Stimulated activated CD4-positive, alpha-beta T cell treated with anti-CD3 and anti-CD28 coated beads, Interleukin-1b, Interleukin-23, amount 100 ng/mL, for 24 hours (primary cell): ENCODE data around the gene RBBP5.

Experiments
- DNase-seq, 4 experiments: peaks; one replicate each; pipeline ENCODE4 v3.0.0-alpha.2; 2020; ENCODE audit warnings: low read depth in 4 of 4, low spot score in 1 of 4

The RBBP5 gene

DNA sequence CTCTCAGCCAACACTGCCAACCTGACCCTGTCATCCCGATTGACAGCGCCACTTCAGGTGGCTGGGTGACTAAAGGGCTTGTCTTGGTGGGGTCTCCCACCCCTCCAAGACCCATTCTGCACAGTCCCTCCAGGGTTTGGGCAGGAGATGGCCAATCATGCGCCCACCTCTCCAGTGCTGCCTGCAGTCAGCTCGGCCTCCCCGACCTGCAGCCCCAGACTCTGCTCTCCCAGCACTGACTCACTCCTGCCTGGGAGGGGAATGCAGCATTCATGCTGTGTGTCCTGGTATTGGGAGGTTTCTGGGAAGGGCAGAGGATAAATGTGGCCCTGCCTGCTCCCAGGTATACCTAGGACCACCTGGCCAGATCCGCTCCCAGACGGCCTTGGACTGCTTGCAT is 47.3 kb downstream of the RBBP5 start:
- DNase-seq = no peak

DNA sequence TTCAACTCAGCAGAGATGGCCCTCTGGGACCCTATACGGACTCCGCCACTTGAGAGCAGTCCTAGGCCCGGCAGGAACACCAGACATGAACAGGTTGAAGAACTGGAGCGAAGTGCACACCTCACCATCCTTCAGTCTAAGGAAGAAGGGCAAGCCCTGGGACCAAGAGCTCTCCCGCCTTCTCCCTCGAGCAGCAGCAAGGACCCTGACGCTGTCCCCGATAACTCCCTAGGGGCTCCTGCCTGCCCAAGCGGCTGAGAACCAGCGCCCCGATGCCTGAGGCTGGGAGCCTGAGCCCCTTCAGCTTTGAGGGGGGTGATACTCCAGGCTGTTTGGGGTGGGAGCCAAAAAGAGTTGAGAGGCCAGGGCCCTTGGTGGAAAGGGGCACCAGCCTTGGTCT is 47.7 kb downstream of the RBBP5 start:
- no peak for DNase-seq

DNA sequence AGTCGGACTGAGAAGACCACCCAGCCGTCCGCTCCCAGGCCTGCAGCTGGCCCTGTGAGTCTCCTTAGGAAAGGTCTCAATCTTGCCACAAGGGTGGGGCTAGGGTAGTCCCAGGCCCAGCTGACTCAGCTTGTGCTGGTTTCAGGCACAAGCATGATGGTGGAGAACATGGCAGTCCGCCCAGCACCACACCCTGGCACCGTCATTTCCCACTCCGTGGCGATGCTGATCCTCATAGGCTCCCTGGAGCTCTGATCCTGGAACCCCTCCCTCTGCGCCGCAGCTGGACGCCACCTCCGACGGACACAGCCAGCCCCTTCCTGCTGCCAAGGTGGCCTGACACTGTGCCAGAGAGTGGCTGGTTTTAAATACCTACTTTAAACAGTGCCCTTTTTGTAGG is 48.3 kb downstream of the RBBP5 start:
- no peak for DNase-seq

DNA sequence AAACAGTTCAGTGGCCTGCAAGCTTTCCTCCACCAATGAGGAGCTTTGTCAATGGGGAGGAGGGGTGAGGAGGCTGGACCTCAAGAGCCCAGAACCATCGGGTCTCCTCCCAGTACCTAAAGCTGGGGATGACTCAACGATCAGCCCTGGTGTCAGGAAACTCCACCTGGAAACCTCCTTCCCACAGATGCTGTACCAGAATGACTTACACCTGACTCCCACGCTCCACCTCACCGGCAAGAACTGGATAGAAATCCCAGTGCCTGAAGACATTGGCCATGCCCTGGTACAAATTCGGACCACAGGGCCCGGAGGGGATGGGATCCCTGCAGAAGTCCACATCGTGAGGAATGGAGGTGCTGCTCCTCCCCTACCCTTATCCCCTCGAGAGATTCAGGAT is 48.9 kb downstream of the RBBP5 start:
- no peak for DNase-seq

DNA sequence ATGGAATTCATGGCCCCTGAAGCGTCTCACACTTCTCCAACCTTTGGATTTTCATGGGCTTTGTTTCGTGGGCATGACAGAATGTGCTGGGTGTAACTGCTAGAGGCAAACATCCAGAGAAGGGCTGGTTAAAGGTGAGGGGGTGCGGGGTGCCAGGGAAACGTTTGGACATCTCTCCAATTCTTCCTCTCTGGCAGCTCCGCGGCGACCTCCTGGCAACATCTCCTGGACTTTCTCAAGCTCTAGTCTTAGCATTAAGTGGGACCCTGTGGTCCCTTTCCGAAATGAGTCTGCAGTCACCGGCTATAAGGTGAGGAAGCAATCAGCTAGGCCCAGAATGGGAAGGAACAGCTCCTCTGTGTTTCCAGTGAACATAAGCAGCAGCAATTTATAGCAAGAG is 49.5 kb downstream of the RBBP5 start:
- DNase-seq = no peak

DNA sequence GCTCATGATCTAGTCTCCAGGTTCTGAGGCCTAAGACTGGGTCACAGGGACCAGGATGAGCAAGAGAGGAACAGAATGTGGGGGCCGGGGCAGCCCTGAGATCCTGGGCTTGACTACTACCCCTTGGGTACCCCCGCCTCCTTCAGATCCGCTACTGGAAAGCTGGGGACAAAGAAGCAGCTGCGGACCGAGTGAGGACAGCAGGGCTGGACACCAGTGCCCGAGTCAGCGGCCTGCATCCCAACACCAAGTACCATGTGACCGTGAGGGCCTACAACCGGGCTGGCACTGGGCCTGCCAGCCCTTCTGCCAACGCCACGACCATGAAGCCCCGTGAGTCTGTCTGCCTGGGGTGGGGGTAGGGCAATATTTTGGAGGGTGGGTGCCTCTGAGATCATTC is 50.0 kb downstream of the RBBP5 start:
- DNase-seq = no peak

DNA sequence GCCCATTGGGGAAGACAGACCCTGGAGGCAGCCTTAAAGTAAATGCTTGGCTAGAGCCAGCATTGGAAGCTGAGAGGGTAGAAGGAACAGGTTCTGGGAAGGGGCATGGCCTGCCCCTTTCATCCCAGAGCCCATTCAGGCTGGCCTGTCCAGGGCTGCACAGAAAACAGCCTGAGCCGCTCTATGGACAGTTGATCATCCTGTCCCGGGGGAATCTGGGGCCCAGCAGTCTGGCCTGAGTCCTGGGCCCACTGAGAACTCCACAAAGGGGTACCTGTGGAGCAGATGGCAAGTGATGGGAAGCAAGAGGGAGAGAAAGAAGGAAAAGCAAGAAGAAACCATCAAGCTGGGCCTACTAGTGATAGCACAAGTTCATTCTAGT is 50.8 kb downstream of the RBBP5 start:
- DNase-seq = no peak

DNA sequence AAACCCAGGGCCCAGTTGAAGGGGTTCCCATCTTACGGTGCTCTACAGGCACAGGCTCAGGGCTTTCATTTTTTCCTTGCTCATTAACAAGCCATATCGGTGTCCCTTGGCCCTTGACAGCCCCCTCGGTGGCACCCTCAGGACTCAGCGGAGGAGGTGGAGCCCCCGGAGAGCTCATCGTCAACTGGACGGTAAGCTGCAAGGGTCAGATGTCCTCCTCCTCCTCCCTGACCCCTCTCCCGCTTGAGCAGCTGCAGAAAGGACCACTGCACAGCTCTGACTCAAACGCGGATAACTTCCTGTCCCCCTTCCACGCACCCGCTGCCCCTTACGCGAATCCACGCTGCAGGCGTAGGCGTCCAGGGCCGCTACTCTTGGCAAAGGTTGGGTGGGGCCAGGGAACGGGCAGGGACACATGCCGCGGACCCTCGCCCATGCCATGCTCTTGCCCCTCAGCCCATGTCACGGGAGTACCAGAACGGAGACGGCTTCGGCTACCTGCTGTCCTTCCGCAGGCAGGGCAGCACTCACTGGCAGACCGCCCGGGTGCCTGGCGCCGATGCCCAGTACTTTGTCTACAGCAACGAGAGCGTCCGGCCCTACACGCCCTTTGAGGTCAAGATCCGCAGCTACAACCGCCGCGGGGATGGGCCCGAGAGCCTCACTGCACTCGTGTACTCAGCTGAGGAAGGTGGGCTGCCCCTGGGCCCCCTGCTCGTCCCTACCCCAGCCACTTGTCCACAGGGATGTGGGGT is 52.2 kb downstream of the RBBP5 start:
- DNase-seq = no peak

DNA sequence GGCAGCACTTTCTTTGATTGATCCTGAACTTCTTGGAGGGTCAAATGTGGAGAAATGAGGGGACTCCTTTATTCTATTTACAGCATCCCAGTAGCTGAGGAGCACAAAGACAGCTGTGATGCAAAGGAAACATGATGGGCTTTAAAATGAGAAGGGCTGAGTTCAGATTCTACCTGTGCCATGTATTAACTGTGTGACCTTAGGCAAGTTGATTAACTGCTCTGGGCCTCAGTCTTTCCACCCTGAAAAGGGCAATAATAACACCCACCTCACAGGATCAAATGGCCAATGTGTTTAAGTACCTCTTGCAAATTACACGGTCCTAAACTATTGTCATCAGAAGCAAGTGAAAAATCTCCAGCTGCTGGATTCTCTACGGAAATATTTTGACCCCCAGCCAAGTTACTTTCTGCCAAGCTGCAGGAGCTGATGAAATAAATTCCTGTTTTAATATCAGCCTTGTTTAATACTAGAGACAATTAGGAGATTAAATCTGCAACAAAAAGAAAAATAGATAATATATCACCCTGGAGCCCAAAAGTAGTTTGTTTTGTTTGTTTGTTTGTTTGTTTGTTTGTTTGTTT is 53.2 kb downstream of the RBBP5 start:
- no peak for DNase-seq

DNA sequence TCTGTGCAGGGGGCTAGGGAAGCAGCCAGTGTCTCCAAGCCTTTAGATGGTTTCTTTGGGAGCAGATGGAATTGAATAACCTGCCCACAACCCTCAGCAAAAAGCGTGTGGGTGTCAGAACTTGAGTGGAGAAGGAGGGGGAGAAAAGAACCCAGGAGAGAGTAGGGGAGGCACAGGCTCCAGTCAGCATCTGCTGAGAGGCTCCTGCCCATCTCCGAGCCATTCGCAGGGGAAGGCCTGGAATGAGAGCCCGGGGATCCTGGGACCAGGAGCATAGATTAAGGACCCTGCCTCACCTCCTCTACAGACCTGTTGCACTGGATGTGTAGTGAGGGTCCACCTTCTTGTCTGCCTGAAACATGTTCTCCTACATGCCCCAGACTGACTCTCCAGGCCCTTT is 53.8 kb downstream of the RBBP5 start:
- no peak for DNase-seq

DNA sequence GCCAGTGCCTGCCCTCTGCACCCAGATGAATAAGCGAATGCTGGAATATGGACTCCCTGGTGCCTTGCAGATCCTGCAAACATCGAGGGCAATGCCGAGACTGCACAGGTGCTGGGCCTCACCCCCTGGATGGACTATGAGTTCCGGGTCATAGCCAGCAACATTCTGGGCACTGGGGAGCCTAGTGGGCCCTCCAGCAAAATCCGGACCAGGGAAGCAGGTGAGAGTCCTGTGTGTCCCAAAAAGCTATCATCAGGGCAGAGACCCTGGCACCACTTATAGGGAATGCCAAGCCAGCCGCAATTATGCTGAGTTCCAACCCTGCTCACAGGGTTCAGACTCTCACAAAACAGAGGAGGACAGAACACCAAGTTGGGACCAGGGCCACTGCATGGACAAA is 54.7 kb downstream of the RBBP5 start:
- no peak for DNase-seq

DNA sequence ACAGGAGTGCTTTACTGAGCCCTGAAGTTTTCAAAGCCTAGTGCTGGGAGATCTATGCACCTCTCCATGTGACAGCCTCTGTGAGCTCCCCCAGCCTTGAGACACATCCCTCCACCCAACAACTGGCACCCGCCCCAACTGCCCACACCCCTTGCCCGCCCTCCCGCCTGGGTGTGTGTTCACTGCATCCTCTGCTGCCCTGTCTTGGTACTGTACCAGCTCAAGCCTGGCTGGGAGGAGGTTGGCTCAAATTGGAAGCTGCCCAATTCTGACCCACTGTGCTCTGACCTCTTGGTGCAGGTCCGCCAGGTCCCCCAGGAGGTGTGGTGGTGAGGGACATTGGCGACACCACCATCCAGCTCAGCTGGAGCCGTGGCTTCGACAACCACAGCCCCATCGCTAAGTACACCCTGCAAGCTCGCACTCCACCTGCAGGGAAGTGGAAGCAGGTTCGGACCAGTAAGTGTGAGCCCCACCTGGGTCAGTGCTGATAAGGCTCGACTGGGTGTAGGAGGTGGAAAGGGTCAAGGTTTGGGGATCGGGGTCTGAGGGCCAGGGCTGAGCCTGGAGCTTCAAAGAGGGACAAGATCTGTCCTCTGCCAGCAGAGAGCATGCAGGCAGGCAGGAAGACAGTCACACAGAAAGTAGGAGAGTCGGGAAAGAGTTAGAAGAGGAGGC is 55.5 kb downstream of the RBBP5 start:
- DNase-seq = no peak

DNA sequence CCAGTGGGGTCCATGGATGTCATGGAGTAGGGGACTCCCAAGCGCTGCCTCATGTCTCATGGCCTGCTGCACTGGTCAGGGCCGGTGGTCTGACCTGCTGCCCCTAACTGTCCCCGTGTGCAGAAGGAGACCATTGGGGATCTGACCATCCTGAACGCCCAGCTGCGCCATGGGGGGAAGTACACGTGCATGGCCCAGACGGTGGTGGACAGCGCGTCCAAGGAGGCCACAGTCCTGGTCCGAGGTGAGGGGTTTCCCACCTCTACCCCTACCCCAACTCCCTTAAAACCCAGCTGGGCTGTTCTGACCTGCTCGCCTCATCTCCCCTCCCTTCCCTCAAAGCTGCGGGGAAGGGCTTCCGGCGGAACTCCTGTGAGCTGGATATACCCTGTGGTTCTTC is 56.1 kb downstream of the RBBP5 start:
- DNase-seq = no peak

DNA sequence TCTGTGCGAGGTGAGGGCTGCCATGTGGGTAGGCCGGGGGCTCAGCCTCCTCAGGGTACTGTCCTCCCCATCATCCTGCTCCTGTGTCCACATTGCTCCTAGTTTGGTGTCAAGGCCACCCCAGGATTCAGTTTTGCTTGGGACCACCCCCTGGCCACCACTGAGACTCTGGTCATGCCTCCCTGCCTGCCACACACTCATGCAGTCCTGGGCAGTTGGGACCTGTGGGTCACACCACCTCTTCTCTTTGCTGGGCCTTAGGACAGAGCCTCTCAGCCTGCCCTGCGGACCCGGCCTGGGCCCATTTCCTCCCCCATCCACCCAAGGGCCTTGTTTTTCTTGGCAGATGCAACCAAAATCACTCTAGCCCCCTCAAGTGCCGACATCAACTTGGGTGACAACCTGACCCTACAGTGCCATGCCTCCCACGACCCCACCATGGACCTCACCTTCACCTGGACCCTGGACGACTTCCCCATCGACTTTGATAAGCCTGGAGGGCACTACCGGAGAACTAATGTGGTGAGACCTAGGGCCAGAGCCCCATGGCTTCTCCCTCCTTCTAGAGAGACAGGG is 56.9 kb downstream of the RBBP5 start:
- no peak for DNase-seq

DNA sequence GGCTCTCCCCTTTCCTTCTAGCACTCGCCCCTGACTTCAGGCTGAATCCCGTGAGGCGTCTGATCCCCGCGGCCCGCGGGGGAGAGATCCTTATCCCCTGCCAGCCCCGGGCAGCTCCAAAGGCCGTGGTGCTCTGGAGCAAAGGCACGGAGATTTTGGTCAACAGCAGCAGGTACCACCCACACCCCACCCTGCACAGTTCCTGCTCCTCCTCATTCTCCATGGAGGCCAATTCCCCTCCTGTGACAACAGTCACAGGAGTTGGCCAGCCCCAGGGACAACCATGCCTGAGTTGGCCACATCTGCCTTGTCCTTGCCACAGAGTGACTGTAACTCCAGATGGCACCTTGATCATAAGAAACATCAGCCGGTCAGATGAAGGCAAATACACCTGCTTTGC is 57.5 kb downstream of the RBBP5 start:
- DNase-seq = no peak

DNA sequence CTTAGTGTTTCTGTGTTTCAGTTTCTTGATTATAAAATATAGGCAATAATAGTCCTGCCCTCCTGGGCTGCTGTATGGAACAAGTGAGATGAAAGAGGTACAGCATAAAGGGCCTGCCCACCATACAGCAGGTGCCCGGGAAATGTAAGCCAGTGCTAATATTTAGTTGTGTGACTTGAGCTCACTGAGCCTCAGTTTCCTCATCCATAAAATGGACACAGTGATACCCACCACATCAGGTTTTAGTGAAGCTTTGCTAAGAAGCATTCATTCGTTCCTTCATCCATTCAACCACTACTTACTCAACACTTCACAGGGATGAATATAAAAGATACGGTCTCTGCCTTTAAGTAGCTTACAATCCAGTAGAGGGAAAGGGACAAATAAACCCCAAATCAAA is 58.9 kb downstream of the RBBP5 start:
- no peak for DNase-seq

DNA sequence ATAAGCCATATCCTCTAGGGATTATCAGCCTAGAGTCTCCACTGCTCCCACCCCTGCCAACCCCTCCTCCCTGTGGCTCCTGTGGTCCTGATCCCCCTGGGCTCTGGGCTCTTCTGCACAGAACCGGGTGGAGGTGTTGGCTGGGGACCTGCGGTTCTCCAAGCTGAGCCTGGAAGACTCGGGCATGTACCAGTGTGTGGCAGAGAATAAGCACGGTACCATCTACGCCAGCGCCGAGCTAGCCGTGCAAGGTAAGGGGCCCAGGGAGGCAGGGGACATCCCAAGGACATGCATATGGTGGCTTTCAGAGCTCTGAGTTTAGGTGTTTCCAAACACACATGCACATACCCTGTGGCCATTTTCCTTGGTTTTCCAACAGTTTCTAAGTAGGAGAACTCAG is 59.5 kb downstream of the RBBP5 start:
- no peak for DNase-seq

DNA sequence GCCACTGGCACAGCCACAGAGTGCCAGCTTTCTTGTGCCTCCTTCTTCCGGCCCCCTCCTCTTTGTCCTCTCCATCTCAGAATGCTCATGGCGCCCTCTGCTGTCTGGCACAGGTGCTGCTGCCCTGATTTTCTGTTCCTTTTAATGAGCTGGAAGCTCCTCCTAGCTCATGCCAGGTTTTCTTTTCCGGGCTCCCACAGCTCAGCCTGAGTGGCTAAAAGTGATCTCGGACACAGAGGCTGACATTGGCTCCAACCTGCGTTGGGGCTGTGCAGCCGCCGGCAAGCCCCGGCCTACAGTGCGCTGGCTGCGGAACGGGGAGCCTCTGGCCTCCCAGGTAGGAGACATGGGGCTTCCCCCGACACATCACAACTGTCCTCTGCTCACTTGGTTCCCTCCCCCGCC is 60.1 kb downstream of the RBBP5 start:
- DNase-seq = peak; percentile 34 to 61 (median 46)

DNA sequence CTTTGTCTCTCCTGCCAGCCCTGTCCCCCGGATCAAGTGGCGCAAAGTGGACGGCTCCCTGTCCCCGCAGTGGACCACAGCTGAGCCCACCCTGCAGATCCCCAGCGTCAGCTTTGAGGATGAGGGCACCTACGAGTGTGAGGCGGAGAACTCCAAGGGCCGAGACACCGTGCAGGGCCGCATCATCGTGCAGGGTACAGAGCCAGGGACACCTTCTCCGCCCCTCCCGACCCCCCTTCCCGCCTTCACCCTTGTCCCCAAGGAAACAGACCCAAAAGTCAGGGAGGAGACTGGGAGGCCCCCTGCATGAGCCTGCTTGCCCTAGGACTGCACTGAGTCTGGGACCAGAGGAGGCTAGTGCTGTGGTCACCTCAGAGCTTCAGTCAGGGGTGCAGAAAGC is 60.6 kb downstream of the RBBP5 start:
- DNase-seq = no peak

DNA sequence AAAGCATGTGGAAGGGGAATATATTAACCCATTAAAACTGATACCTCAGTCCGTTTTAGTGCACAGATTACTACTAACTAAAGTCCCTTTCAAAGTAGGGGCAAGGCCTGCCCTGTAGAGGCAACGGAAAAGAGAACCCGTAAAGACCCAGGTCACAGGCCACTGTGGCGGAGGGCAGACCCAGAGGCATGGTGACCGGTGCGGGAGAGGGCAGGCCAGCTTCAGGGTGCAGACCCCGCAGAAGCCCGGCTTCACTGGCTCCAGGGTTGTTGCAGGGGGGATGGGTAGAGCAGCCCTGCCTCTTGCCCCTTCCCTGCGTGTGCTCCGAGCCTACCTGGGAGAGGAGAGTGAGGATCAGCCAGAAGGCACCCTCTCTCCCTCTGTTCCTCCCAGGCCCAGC is 61.0 kb downstream of the RBBP5 start:
- no peak for DNase-seq

DNA sequence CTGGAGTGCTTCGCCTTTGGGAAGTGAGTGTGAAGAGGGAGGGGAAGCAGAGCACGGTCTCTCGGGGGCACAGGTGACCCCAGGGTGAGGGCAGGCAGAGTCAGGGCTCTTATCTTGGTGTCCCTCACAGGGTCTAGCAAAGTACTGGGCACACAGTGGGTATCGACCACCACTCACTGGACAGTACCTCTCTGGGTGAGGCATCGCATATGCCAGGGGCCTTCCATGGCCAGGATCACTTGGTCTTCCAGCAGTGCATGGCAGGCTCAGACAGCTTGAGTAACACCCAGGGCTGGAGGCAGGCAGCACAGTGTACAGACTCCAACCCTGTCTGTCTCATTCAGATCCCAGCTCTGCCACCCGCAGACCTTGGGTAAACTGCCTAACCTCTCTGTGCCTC is 62.1 kb downstream of the RBBP5 start:
- DNase-seq = no peak

DNA sequence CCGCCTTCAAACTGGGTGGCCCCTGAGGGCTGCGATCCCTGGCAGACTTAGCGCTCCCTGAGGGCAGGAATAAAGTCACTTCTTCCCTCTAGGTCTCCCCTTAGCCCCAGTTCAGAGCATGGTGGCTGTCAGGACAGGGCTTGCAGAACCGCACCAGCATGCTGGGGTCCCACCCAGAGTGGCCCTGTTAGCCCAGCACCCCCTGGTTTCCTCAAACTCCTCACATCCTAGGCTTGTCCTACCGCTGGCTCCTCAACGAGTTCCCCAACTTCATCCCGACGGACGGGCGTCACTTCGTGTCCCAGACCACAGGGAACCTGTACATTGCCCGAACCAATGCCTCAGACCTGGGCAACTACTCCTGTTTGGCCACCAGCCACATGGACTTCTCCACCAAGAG is 62.9 kb downstream of the RBBP5 start:
- no peak for DNase-seq
